Upper lobe of right lung (tissue), 1 donor: ENCODE measurements around the gene GGNBP2. TPM values are rescaled to one million over a fixed set of nuclear protein-coding genes. Genes with fewer than 3 reads are reported as not detected.
A peak's percentile ranks its signal among the peaks of the same experiment; 100 is the strongest.

Experiments used
- ATAC-seq: fragments of 200-7000 bp; cut with Tn5 transposase; one replicate; pipeline ENCODE4 v1.9.1; 2020; ENCODE audit warnings: mild to moderate bottlenecking, moderate library complexity
- DNase-seq: peaks from one replicate; pipeline ENCODE4 v3.0.0-alpha.2; 2020
- H3K27ac ChIP-seq: fragments of 200-600 bp; one replicate; pipeline ENCODE4 v1.8.0; 2022
- H3K27me3 ChIP-seq: fragments of 200-600 bp; one replicate; pipeline ENCODE4 v1.8.0; 2022; ENCODE audit warnings: mild to moderate bottlenecking
- H3K36me3 ChIP-seq: fragments of 200-600 bp; one replicate; pipeline ENCODE4 v1.8.0; 2022
- H3K4me1 ChIP-seq: fragments of 200-600 bp; one replicate; pipeline ENCODE4 v1.8.0; 2022
- H3K4me3 ChIP-seq: fragments of 200-600 bp; one replicate; pipeline ENCODE4 v1.8.0; 2022; ENCODE audit warnings: mild to moderate bottlenecking
- H3K9me3 ChIP-seq: fragments of 200-600 bp; one replicate; pipeline ENCODE4 v1.8.0; 2022
- CTCF ChIP-seq: fragments of 200-600 bp; IDR thresholded peaks from one replicate; pipeline ENCODE4 v1.8.0; 2022; ENCODE audit warnings: antibody characterized with exemption
- intact Hi-C: fragments of 100-400 bp; cut with DNase I; formaldehyde crosslinking; loops from one replicate; pipeline ENCODE4 v1.11.0; 2022
- total RNA-seq: library from RNA; stranded (reverse); fragmentation: NEBNext Ultra II Directional; extraction: Animal tissue kit (Norgen Biotek cat#: 25700); gene quantifications from one replicate; pipeline ENCODE4 v1.2.1, GENCODE V29; 2021
- donor health status: DM: no; HTN: yes; CAD: no; lungs with severe emphysema.

The GGNBP2 gene
- total RNA-seq, 1 donor from 2014 or later = 81.7 TPM

GRCh38 chr17:36547776-36548175 lies 3.1 kb downstream of the GGNBP2 start:
- ATAC-seq = no peak
- H3K36me3 ChIP-seq = no peaks in the 10 kb centered on the region
- no peak for DNase-seq
- peak overlapping the region; percentile 88 for H3K4me3 ChIP-seq
- H3K9me3 ChIP-seq = no peaks in the 10 kb centered on the region
- peaks cover 51% of the 10 kb centered on the region for H3K4me1 ChIP-seq
- intact Hi-C loops = no loop called here
- H3K27me3 ChIP-seq = no peaks in the 10 kb centered on the region
- peak overlapping the region; percentile 12 for H3K27ac ChIP-seq
- no peak for TF ChIP-seq CTCF

DNA sequence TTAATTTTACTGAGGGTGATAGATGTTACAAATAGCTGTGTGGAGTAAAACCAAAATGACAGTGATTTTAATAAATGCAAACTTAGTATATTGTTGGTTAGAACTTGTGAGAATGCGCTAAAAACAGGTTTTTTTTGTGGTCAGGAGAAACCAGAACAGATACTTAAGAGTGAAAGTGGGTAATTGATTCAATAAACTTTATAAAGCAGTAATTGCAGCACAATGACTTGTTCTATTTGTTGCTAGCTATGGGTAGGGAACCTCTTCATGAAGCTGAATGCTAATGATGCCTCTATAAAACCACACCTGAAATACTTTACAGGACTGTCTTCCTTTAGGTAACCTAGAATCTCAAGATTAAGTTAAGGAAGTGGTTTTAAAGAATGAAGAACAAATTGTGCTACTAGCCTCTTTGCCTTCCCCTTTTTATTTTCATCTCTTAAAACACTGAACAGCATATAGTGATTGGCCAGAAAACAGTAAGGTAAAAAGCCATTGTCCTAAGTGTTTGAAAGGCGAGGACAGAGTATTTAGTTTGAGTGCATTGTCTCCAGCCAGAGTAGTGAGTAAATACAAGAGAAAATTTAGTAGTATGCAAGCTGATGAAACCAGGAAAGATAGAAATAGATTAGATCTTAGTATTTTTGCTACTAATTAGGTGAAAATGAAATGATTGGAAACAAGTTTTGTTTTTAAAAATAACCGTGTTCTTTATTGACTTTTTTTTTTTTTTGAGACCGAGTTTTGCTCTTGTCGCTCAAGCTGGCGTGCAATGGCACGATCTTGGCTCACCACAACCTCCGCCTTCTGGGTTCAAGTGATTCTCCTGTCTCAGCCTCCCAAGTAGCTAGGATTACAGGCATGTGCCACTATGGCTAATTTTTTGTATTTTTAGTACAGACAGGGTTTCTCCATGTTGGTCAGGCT lies 6.0 kb downstream of the GGNBP2 start:
- DNase-seq = no peak
- intact Hi-C loops = no loop called here
- no peak for TF ChIP-seq CTCF
- H3K27ac ChIP-seq = no peak overlapping the region
- H3K36me3 ChIP-seq = peaks cover 14% of the 10 kb centered on the region
- H3K4me1 ChIP-seq = peaks cover 48% of the 10 kb centered on the region
- ATAC-seq = peak; percentile 40
- no peaks in the 10 kb centered on the region for H3K9me3 ChIP-seq
- H3K27me3 ChIP-seq = no peaks in the 10 kb centered on the region
- no peak overlapping the region for H3K4me3 ChIP-seq

GRCh38 chr17:36553459-36553858 lies 8.7 kb downstream of the GGNBP2 start:
- Histone ChIP-seq H3K4me1 (peaks cover 27% of the 10 kb centered on the region), H3K27me3 (no peaks in the 10 kb centered on the region), H3K36me3 (peaks cover 41% of the 10 kb centered on the region), H3K27ac (no peak overlapping the region), H3K9me3 (no peaks in the 10 kb centered on the region), H3K4me3 (no peak overlapping the region)
- TF ChIP-seq CTCF = no peak
- ATAC-seq = no peak
- intact Hi-C loops = no loop called here
- no peak for DNase-seq

DNA sequence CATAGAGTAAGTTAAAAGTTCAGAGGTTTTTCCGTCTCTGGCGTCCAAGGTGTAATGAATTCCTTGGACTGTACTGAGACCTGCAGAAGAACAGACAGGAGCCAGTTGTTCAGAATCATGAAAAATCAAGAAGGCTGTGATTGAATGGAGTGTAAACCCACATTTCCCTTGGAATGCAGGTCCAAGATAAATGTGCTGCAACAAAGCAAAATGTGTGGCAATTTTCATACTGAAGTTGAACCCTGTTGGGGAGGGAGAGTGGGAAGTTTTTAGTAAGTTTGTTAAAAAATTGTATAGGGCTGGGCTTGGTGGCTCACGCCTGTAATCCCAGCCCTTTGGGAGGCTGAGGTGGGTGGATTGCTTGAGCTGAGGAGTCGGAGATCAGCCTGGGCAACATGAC lies 21.4 kb downstream of the GGNBP2 start:
- ATAC-seq = no peak
- H3K36me3 ChIP-seq = peaks cover 98% of the 10 kb centered on the region
- DNase-seq = no peak
- no peaks in the 10 kb centered on the region for H3K27me3 ChIP-seq
- no peak for TF ChIP-seq CTCF
- H3K4me1 ChIP-seq = no peaks in the 10 kb centered on the region
- intact Hi-C loops = no loop called here
- H3K4me3 ChIP-seq = no peak overlapping the region
- no peak overlapping the region for H3K27ac ChIP-seq
- H3K9me3 ChIP-seq = no peaks in the 10 kb centered on the region

DNA sequence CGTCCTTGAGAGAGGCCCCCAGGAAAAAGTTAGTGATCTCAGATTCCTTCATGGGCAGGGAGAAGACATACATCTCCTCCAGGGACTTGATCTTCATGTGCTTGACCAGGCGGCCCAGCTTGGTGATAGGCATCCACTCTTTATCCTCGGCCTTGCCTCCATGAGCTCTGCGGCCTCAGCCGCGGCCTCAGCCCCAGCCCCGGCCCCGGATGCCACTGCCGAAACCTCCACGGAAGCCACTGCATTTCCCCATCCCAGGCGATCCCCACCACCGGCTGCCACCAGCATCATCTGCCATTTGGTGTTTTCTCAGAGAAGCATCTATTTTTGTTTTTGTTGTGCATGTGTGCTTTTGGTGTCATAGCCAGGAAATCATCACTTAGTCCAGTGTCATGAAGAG lies 30.3 kb downstream of the GGNBP2 start:
- Histone ChIP-seq H3K4me3 (no peak overlapping the region), H3K27me3 (no peaks in the 10 kb centered on the region), H3K27ac (no peak overlapping the region), H3K4me1 (peaks cover 3% of the 10 kb centered on the region), H3K9me3 (no peaks in the 10 kb centered on the region), H3K36me3 (peaks cover 91% of the 10 kb centered on the region)
- ATAC-seq (no peak), DNase-seq (no peak)
- intact Hi-C loops = no loop called here
- no peak for TF ChIP-seq CTCF
